ENCODE data around the gene DNAJA2. TPM values are rescaled to one million over a fixed set of nuclear protein-coding genes. Genes with fewer than 3 reads are reported as not detected.

DNAJA2 gene
- total and polyA plus RNA-seq, 2 experiments from 2014 or later = 66.4 to 72.5 TPM

GRCh38 chr16:46986438-46986837 is 13.0 kb upstream of the DNAJA2 start:
- H3K36me3 ChIP-seq = no peaks in the 10 kb centered on the region
- TF ChIP-seq CTCF (IDR thresholded peaks at IDR 0.05; ENCODE audit: low read depth, low read length) = no peak
- H3K4me3 ChIP-seq = no peak overlapping the region
- H3K4me1 ChIP-seq (ENCODE audit: low read depth) = no peaks in the 10 kb centered on the region
- no peak overlapping the region for H3K27ac ChIP-seq
- DNase-seq (ENCODE audit: low read depth in 1 of 2, low spot score in 1 of 2) = no peak
- H3K9me3 ChIP-seq (ENCODE audit: low read depth) = no peaks in the 10 kb centered on the region
- no peaks in the 10 kb centered on the region for H3K27me3 ChIP-seq

- no peaks in the 10 kb centered on the region for H3K36me3 ChIP-seq
- no peaks in the 10 kb centered on the region for H3K27me3 ChIP-seq
- no peak overlapping the region for H3K4me3 ChIP-seq
- TF ChIP-seq CTCF (IDR thresholded peaks at IDR 0.05; ENCODE audit: low read depth, low read length) = no peak
- no peaks in the 10 kb centered on the region for H3K4me1 ChIP-seq (ENCODE audit: low read depth)
- no peaks in the 10 kb centered on the region for H3K9me3 ChIP-seq (ENCODE audit: low read depth)
- no peak overlapping the region for H3K27ac ChIP-seq
- DNase-seq (ENCODE audit: low read depth in 1 of 2, low spot score in 1 of 2) = no peak
Measured at GRCh38 chr16:46982335-46982734, 8.9 kb upstream of the DNAJA2 start.

GRCh38 chr16:46980926-46981325 is 7.5 kb upstream of the DNAJA2 start:
- no peaks in the 10 kb centered on the region for H3K9me3 ChIP-seq (ENCODE audit: low read depth)
- no peaks in the 10 kb centered on the region for H3K4me1 ChIP-seq (ENCODE audit: low read depth)
- no peaks in the 10 kb centered on the region for H3K36me3 ChIP-seq
- H3K27me3 ChIP-seq = no peaks in the 10 kb centered on the region
- no peak overlapping the region for H3K27ac ChIP-seq
- TF ChIP-seq CTCF (IDR thresholded peaks at IDR 0.05; ENCODE audit: low read depth, low read length) = no peak
- DNase-seq (ENCODE audit: low read depth in 1 of 2, low spot score in 1 of 2) = peak in 1 of 2 donors; percentile 49
- no peak overlapping the region for H3K4me3 ChIP-seq

- Histone ChIP-seq H3K27ac (no peak overlapping the region), H3K9me3 (ENCODE audit: low read depth) (no peaks in the 10 kb centered on the region), H3K36me3 (no peaks in the 10 kb centered on the region), H3K4me1 (ENCODE audit: low read depth) (peaks cover 5% of the 10 kb centered on the region), H3K27me3 (no peaks in the 10 kb centered on the region), H3K4me3 (no peak overlapping the region)
- no peak for DNase-seq (ENCODE audit: low read depth in 1 of 2, low spot score in 1 of 2)
- TF ChIP-seq CTCF (IDR thresholded peaks at IDR 0.05; ENCODE audit: low read depth, low read length) = no peak
Measured at GRCh38 chr16:46976550-46976949, 3.1 kb upstream of the DNAJA2 start.

GRCh38 chr16:46975908-46976470 is 2.5 kb upstream of the DNAJA2 start:
- no peak for TF ChIP-seq CTCF (IDR thresholded peaks at IDR 0.05; ENCODE audit: low read depth, low read length)
- Histone ChIP-seq H3K4me1 (ENCODE audit: low read depth) (peaks cover 5% of the 10 kb centered on the region), H3K36me3 (peaks cover 4% of the 10 kb centered on the region), H3K4me3 (no peak overlapping the region), H3K27me3 (no peaks in the 10 kb centered on the region), H3K9me3 (ENCODE audit: low read depth) (no peaks in the 10 kb centered on the region), H3K27ac (no peak overlapping the region)
- no peak for DNase-seq (ENCODE audit: low read depth in 1 of 2, low spot score in 1 of 2)
